GM23338 (cell line): Measurements from ENCODE around the gene GPR37. TPM values are rescaled to one million over a fixed set of nuclear protein-coding genes. Genes with fewer than 3 reads are reported as not detected.

Experiments
- ATAC-seq: fragments of 200-7000 bp; cut with Tn5 transposase; 3 replicates; pipeline ENCODE4 v1.9.1; 2020
- DNase-seq: peaks from one replicate; pipeline ENCODE4 v3.0.0-alpha.2; 2015; ENCODE audit warnings: low spot score
- H2AFZ ChIP-seq: fragments of 200-600 bp; sonication (generic); 2 replicates; pipeline ENCODE4 v1.8.0; 2016; ENCODE audit warnings: antibody characterized with exemption, mild to moderate bottlenecking, moderate library complexity
- H3F3A ChIP-seq: fragments of 200-600 bp; sonication (generic); replicated peaks from 2 replicates; pipeline ENCODE4 v1.8.0; 2017; ENCODE audit warnings: antibody characterized with exemption, mixed run types, low read depth
- H3K27ac ChIP-seq: fragments of 200-600 bp; sonication (generic); 2 replicates; pipeline ENCODE4 v1.6.1; 2016; ENCODE audit warnings: low read depth
- H3K27me3 ChIP-seq: fragments of 200-600 bp; sonication (generic); 2 replicates; pipeline ENCODE4 v1.8.0; 2016; ENCODE audit warnings: mild to moderate bottlenecking, mixed run types, moderate library complexity; ENCODE audit not compliant: insufficient read depth
- H3K36me3 ChIP-seq: fragments of 200-600 bp; sonication (generic); 2 replicates; pipeline ENCODE4 v1.8.0; 2016; ENCODE audit warnings: mild to moderate bottlenecking; ENCODE audit not compliant: insufficient read depth
- H3K4me1 ChIP-seq: fragments of 200-600 bp; sonication (generic); 2 replicates; pipeline ENCODE4 v1.8.0; 2016; ENCODE audit warnings: mild to moderate bottlenecking, moderate library complexity; ENCODE audit not compliant: insufficient read depth
- H3K4me2 ChIP-seq: fragments of 200-600 bp; sonication (generic); 2 replicates; pipeline ENCODE4 v1.7.1; 2017; ENCODE audit warnings: mixed run types
- H3K4me3 ChIP-seq: fragments of 200-600 bp; sonication (generic); 2 replicates; pipeline ENCODE4 v1.6.1; 2016; ENCODE audit warnings: mixed run types
- H3K79me2 ChIP-seq: fragments of 200-600 bp; sonication (generic); replicated peaks from 2 replicates; pipeline ENCODE4 v1.8.0; 2017; ENCODE audit warnings: mild to moderate bottlenecking; ENCODE audit not compliant: insufficient read depth
- H3K9me2 ChIP-seq: fragments of 200-600 bp; sonication (generic); 2 replicates; pipeline ENCODE4 v1.8.0; 2017; ENCODE audit not compliant: insufficient read depth
- H4K20me1 ChIP-seq: fragments of 200-600 bp; sonication (generic); replicated peaks from 2 replicates; pipeline ENCODE4 v1.8.0; 2017; ENCODE audit warnings: mild to moderate bottlenecking; ENCODE audit not compliant: insufficient read depth
- H3K27ac Mint-ChIP-seq: 2 replicates; pipeline ENCODE4 v1.8.0; 2020; ENCODE audit warnings: inconsistent platforms, mild to moderate bottlenecking, moderate library complexity, mixed read lengths
- H3K27me3 Mint-ChIP-seq: 3 replicates; pipeline ENCODE4 v1.8.0; 2022; ENCODE audit warnings: low read depth, mild to moderate bottlenecking, moderate library complexity, mixed read lengths, inconsistent platforms; ENCODE audit not compliant: insufficient read depth, poor library complexity
- H3K36me3 Mint-ChIP-seq: 3 replicates; pipeline ENCODE4 v1.8.0; 2021; ENCODE audit warnings: low read depth, mild to moderate bottlenecking, inconsistent platforms, moderate library complexity, mixed read lengths
- H3K4me1 Mint-ChIP-seq: 3 replicates; pipeline ENCODE4 v1.8.0; 2020; ENCODE audit warnings: mild to moderate bottlenecking, inconsistent platforms, mixed read lengths
- H3K4me3 Mint-ChIP-seq: 3 replicates; pipeline ENCODE4 v1.8.0; 2021; ENCODE audit warnings: moderate library complexity, mild to moderate bottlenecking, inconsistent platforms, mixed read lengths
- H3K9me3 Mint-ChIP-seq: 3 replicates; pipeline ENCODE4 v1.8.0; 2020; ENCODE audit warnings: moderate library complexity, mild to moderate bottlenecking, inconsistent platforms, mixed read lengths
- CREB1 ChIP-seq: fragments of 250-450 bp; sonication (Bioruptor Pico); IDR thresholded peaks from 2 replicates; pipeline ENCODE4 v1.5.0; 2020; ENCODE audit warnings: low read depth, mild to moderate bottlenecking, moderate library complexity
- CTCF ChIP-seq, 2 experiments: fragments of 200-600 bp in 1 of 2; sonication (generic) in 1 of 2; conservative IDR thresholded peaks; 2 replicates each; pipeline versions ENCODE4 v1.5.1 to v1.6.1; 2016 to 2017; ENCODE audit warnings: antibody characterized with exemption in 2 of 2, low read depth in 2 of 2, mild to moderate bottlenecking in 2 of 2, moderate library complexity in 1 of 2
- ETS1 ChIP-seq: IDR thresholded peaks from 2 replicates; pipeline ENCODE4 v1.6.1; 2016; ENCODE audit warnings: antibody characterized with exemption
- EZH2 ChIP-seq: fragments of 200-600 bp; sonication (generic); IDR thresholded peaks from one replicate; pipeline ENCODE4 v1.8.0; 2017; ENCODE audit warnings: antibody characterized with exemption, mild to moderate bottlenecking, low read depth; ENCODE audit not compliant: unreplicated experiment
- EZH2phosphoT487 ChIP-seq: fragments of 200-600 bp; sonication (generic); IDR thresholded peaks from one replicate; pipeline ENCODE4 v1.8.1; 2018; ENCODE audit warnings: antibody characterized with exemption; ENCODE audit not compliant: unreplicated experiment
- JUNB ChIP-seq: IDR thresholded peaks from one replicate; pipeline ENCODE4 v1.6.1; 2016; ENCODE audit warnings: antibody characterized with exemption; ENCODE audit not compliant: unreplicated experiment
- NANOG ChIP-seq: IDR thresholded peaks from 2 replicates; pipeline ENCODE4 v1.6.1; 2016; ENCODE audit warnings: antibody characterized with exemption, borderline replicate concordance
- POLR2AphosphoS5 ChIP-seq: IDR thresholded peaks from 2 replicates; pipeline ENCODE4 v1.6.1; 2016; ENCODE audit warnings: antibody characterized with exemption, low read depth
- REST ChIP-seq: IDR thresholded peaks from one replicate; pipeline ENCODE4 v1.6.1; 2018; ENCODE audit warnings: antibody characterized with exemption; ENCODE audit not compliant: unreplicated experiment
- STAT1 ChIP-seq: IDR thresholded peaks from one replicate; pipeline ENCODE4 v1.6.1; 2016; ENCODE audit warnings: antibody characterized with exemption; ENCODE audit not compliant: unreplicated experiment
- ZNF114 ChIP-seq: fragments of 250-450 bp; sonication (Bioruptor Pico); IDR thresholded peaks from 2 replicates; pipeline ENCODE4 v1.5.0; 2020; ENCODE audit warnings: mild to moderate bottlenecking, moderate library complexity
- ZNF331 ChIP-seq: fragments of 250-450 bp; sonication (Bioruptor Pico); IDR thresholded peaks from 2 replicates; pipeline ENCODE4 v1.5.0; 2020; ENCODE audit warnings: low read depth, mild to moderate bottlenecking, moderate library complexity
- ZNF462 ChIP-seq: fragments of 250-450 bp; sonication (Bioruptor Pico); IDR thresholded peaks from 2 replicates; pipeline ENCODE4 v1.5.0; 2020; ENCODE audit warnings: mild to moderate bottlenecking, moderate library complexity
- polyA plus RNA-seq: library from polyadenylated mRNA; unstranded; fragments of >200 nt; fragmentation: Nextera tagmentation; extraction: Ambion mirVana; gene quantifications from 2 replicates; pipeline ENCODE4 v1.2.1, GENCODE V29; 2016
- total RNA-seq: library from RNA; depleted of rRNA; stranded (reverse); fragments of >200 nt; shearing (Covaris generic); gene quantifications from 2 replicates; pipeline ENCODE4 v1.2.3, GENCODE V29; 2014

Gene GPR37
- total and polyA plus RNA-seq, 2 experiments from 2014 or later = 3.9 to 8.5 TPM

- Histone ChIP-seq H3K79me2 (no peaks in the 10 kb centered on the region), H3K9me2 (no peaks in the 10 kb centered on the region), H4K20me1 (no peaks in the 10 kb centered on the region), H3K4me3 (no peak overlapping the region), H3K27me3 (no peaks in the 10 kb centered on the region), H3F3A (no peaks in the 10 kb centered on the region), H3K4me1 (peaks cover 8% of the 10 kb centered on the region; the same call in 1 of the 2 replicates), H3K36me3 (no peaks in the 10 kb centered on the region), H3K27ac (no peak overlapping the region), H3K4me2 (no peak overlapping the region), H2AFZ (peak overlapping the region; percentile 39; the same call in 1 of the 2 replicates)
- Mint-ChIP-seq H3K27ac (no peak overlapping the region), H3K27me3 (no peaks in the 10 kb centered on the region), H3K9me3 (no peaks in the 10 kb centered on the region; the same call in 2 of the 3 replicates), H3K4me1 (peaks cover 11% of the 10 kb centered on the region), H3K4me3 (no peak overlapping the region), H3K36me3 (no peaks in the 10 kb centered on the region)
- TF ChIP-seq ZNF462 (CRISPR knock-in tag) = no peak
- no peak for TF ChIP-seq POLR2AphosphoS5
- TF ChIP-seq ETS1 = no peak
- no peak for TF ChIP-seq EZH2
- no peak for TF ChIP-seq ZNF331 (CRISPR knock-in tag)
- TF ChIP-seq NANOG = no peak
- TF ChIP-seq CREB1 (CRISPR knock-in tag) = no peak
- TF ChIP-seq STAT1 = no peak
- TF ChIP-seq CTCF (conservative IDR thresholded peaks at IDR 0.05; ENCODE audit: low read depth in 2 of 2) = no peak
- no peak for TF ChIP-seq ZNF114 (CRISPR knock-in tag)
- TF ChIP-seq JUNB = no peak
- no peak for TF ChIP-seq REST
- TF ChIP-seq EZH2phosphoT487 = no peak
- no peak for ATAC-seq
- DNase-seq = no peak
These were observed 34.8 kb upstream of the GPR37 start for GRCh38 chr7:124800386-124800785.
